ENCODE results near the gene BICC1. TPM values are rescaled to one million over a fixed set of nuclear protein-coding genes. Genes with fewer than 3 reads are reported as not detected.

BICC1 gene
- total and polyA plus RNA-seq, 8 donors = 0.29 to 25.0 (median 4.5) TPM

DNA sequence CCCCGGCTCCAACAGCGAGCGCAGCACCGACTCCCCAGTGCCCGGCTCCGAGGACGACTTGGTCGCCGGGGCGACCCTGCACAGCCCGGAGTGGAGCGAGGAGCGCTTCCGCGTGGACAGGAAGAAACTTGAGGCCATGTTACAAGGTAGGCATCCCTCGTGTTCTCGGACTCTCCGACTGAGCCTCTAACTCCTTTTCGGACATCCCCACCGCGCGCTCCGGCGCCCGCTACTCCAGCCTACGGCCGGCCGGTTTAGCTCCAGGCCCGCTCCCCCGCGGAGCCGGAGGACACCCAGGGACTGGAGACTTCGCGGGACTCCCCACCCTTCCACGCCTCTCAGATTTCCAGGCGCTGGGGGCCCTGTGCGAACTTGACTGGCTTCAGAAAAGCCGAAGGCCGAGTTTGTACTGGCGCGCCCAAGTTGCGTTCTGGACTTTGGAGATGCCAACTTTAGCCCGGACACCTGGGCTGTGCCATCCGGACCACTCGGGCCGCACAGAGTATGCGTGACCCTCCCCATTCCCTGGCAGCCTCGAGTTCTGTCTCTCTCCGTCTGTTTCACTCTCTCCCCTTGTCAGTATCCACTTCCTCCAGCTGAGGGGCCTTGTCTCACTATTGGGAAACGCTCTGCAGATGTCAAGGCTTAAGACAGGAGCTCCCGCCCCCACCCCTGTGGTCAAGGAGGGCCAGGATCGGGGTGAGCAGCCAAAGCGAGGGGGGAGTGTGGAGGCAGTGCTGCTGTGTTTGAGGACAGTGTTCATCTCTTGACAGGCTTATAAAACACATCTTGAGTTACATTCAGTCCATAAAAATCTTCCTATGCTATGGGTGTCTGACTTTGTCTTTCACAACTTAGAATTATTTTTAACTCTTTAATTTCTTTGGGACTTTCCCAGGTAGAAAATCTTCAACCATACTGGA, 777 bp downstream of the BICC1 start:
- DNase-seq = peak; percentile 31 to 82

GRCh38 chr10:58514111-58514770, 1.6 kb downstream of the BICC1 start:
- TF ChIP-seq POLR2A (IDR thresholded peaks at IDR 0.05) = no peak
- TF ChIP-seq EP300 (IDR thresholded peaks at IDR 0.05) = no peak
- TF ChIP-seq CTCF (IDR thresholded peaks at IDR 0.05) = no peak
- TF ChIP-seq POLR2AphosphoS5 (IDR thresholded peaks at IDR 0.05) = no peak
- peak overlapping the region in 3 of 5 donors; percentile 80 to 85 (median 84) for H3K27ac ChIP-seq
- no peak for DNase-seq
- peaks cover 0 to 30% (median 19%) of the 10 kb centered on the region in 4 donors for H3K4me1 ChIP-seq
- 39 to 49% (median 43%) methylated on average over 13 of the region's 13 CpGs for WGBS, 5 donors
- no peaks in the 10 kb centered on the region for H3K36me3 ChIP-seq
- intact Hi-C loops (cut with DNase I; ENCODE audit: low total_unique reads) = no loop called here
- H3K27me3 ChIP-seq = peaks cover 0 to 41% (median 24%) of the 10 kb centered on the region in 3 donors
- H3K4me3 ChIP-seq = peak overlapping the region; percentile 64 to 88 (median 66)
- no peaks in the 10 kb centered on the region for H3K9me3 ChIP-seq

More for the DNA sequence above, 777 bp downstream of the BICC1 start:
- TF ChIP-seq POLR2AphosphoS5 (IDR thresholded peaks at IDR 0.05) (peak in 2 of 3 donors; percentile 47 to 51), POLR2A (IDR thresholded peaks at IDR 0.05) (no peak)
- Histone ChIP-seq H3K27me3 (peaks cover 0 to 41% (median 21%) of the 10 kb centered on the region in 3 donors), H3K4me3 (peak overlapping the region; percentile 64 to 88 (median 66)), H3K4me1 (peaks cover 0 to 30% (median 19%) of the 10 kb centered on the region in 4 donors), H3K36me3 (no peaks in the 10 kb centered on the region), H3K27ac (peak overlapping the region; percentile 69 to 85 (median 80)), H3K9me3 (no peaks in the 10 kb centered on the region)
- intact Hi-C loops (cut with DNase I; ENCODE audit: low total_unique reads) = no loop called here
- 1 to 3% (median 2%) methylated on average over 19 to 53 of the region's 53 CpGs for WGBS, 5 donors

- Histone ChIP-seq H3K9me3 (no peaks in the 10 kb centered on the region), H3K4me3 (peak overlapping the region in 2 of 4 donors; percentile 64 to 88), H3K36me3 (no peaks in the 10 kb centered on the region), H3K27me3 (peaks cover 0 to 39% (median 24%) of the 10 kb centered on the region in 3 donors), H3K27ac (no peak overlapping the region), H3K4me1 (peaks cover 0 to 30% (median 19%) of the 10 kb centered on the region in 4 donors)
- WGBS, 5 donors = 75 to 87% (median 80%) methylated on average over 4 of the region's 4 CpGs
- peak in 1 of 2 donors; percentile 12 for DNase-seq
- intact Hi-C loops (cut with DNase I; ENCODE audit: low total_unique reads) = no loop called here
- TF ChIP-seq POLR2A (IDR thresholded peaks at IDR 0.05) = no peak
- TF ChIP-seq EP300 (IDR thresholded peaks at IDR 0.05) = no peak
- TF ChIP-seq POLR2AphosphoS5 (IDR thresholded peaks at IDR 0.05) = no peak
- TF ChIP-seq CTCF (IDR thresholded peaks at IDR 0.05) = no peak
These were observed 2.7 kb downstream of the BICC1 start for GRCh38 chr10:58515291-58515941.

DNA sequence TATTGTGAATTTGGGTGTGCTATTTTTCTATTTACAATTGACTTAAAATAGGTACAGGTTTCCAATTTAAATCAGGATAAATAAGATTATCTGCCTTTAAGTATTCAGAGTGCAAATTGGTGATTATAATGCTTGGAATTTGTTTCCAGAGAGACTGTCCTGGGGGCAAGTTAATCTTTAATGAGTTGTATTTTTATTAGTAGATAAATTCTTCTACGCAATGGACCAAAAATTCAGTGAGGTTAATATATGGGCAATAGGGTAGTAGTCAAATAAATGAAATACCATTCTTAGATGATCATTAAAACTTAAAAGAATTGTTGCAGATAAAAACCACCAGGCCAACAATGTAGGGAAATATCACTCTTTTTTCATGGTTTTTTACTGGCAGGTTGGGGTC, 3.4 kb downstream of the BICC1 start:
- H3K27me3 ChIP-seq = peaks cover 0 to 34% (median 22%) of the 10 kb centered on the region in 3 donors
- TF ChIP-seq CTCF (IDR thresholded peaks at IDR 0.05) (no peak), POLR2AphosphoS5 (IDR thresholded peaks at IDR 0.05) (no peak), POLR2A (IDR thresholded peaks at IDR 0.05) (no peak), EP300 (IDR thresholded peaks at IDR 0.05) (no peak)
- DNase-seq = no peak
- intact Hi-C loops (cut with DNase I; ENCODE audit: low total_unique reads) = no loop called here
- H3K27ac ChIP-seq = no peak overlapping the region
- H3K4me1 ChIP-seq = peaks cover 0 to 30% (median 19%) of the 10 kb centered on the region in 4 donors
- 46 to 91% (median 61%) methylated on average over 1 of the region's 1 CpG for WGBS, 5 donors
- no peaks in the 10 kb centered on the region for H3K9me3 ChIP-seq
- no peaks in the 10 kb centered on the region for H3K36me3 ChIP-seq
- H3K4me3 ChIP-seq = no peak overlapping the region
